ENCODE measurements around the gene MRPL14. TPM values are rescaled to one million over a fixed set of nuclear protein-coding genes. Genes with fewer than 3 reads are reported as not detected.

The MRPL14 gene
- total RNA-seq, 6 experiments from 2014 or later = 50.9 to 64.2 (median 56.0) TPM

GRCh38 chr6:44086931-44087574 lies 40.2 kb downstream of the MRPL14 start:
- Mint-ChIP-seq H3K36me3 (ENCODE audit: low read depth) (no peaks in the 10 kb centered on the region), H3K27ac (no peak overlapping the region), H3K9me3 (no peaks in the 10 kb centered on the region), H3K27me3 (ENCODE audit: insufficient read depth) (no peaks in the 10 kb centered on the region), H3K4me3 (no peak overlapping the region), H3K4me1 (ENCODE audit: low read depth) (peaks cover under 1% of the 10 kb centered on the region; the same call in 1 of the 2 replicates)
- TF ChIP-seq CTCF (IDR thresholded peaks at IDR 0.05) = no peak
- no peak for DNase-seq

- H3K27ac Mint-ChIP-seq = no peak overlapping the region
- no peaks in the 10 kb centered on the region for H3K9me3 Mint-ChIP-seq
- H3K36me3 Mint-ChIP-seq (ENCODE audit: low read depth) = no peaks in the 10 kb centered on the region
- DNase-seq = no peak
- H3K4me3 Mint-ChIP-seq = no peak overlapping the region
- TF ChIP-seq CTCF (IDR thresholded peaks at IDR 0.05) = no peak
- H3K27me3 Mint-ChIP-seq (ENCODE audit: insufficient read depth) = no peaks in the 10 kb centered on the region
- H3K4me1 Mint-ChIP-seq (ENCODE audit: low read depth) = no peaks in the 10 kb centered on the region
Observed at GRCh38 chr6:44085219-44085618, 42.0 kb downstream of the MRPL14 start.

GRCh38 chr6:44084231-44085014 lies 42.8 kb downstream of the MRPL14 start:
- H3K4me1 Mint-ChIP-seq (ENCODE audit: low read depth) = no peaks in the 10 kb centered on the region
- H3K27me3 Mint-ChIP-seq (ENCODE audit: insufficient read depth) = no peaks in the 10 kb centered on the region
- TF ChIP-seq CTCF (IDR thresholded peaks at IDR 0.05) = no peak
- no peak overlapping the region for H3K27ac Mint-ChIP-seq
- no peak for DNase-seq
- H3K9me3 Mint-ChIP-seq = no peaks in the 10 kb centered on the region
- H3K4me3 Mint-ChIP-seq = no peak overlapping the region
- H3K36me3 Mint-ChIP-seq (ENCODE audit: low read depth) = no peaks in the 10 kb centered on the region

- TF ChIP-seq CTCF (IDR thresholded peaks at IDR 0.05) = no peak
- H3K9me3 Mint-ChIP-seq = no peaks in the 10 kb centered on the region
- no peak overlapping the region for H3K4me3 Mint-ChIP-seq
- H3K36me3 Mint-ChIP-seq (ENCODE audit: low read depth) = no peaks in the 10 kb centered on the region
- H3K27ac Mint-ChIP-seq = no peak overlapping the region
- DNase-seq = no peak
- no peaks in the 10 kb centered on the region; the same call in 1 of the 2 replicates for H3K27me3 Mint-ChIP-seq (ENCODE audit: insufficient read depth)
- H3K4me1 Mint-ChIP-seq (ENCODE audit: low read depth) = no peaks in the 10 kb centered on the region
Observed at GRCh38 chr6:44082872-44083321, 44.4 kb downstream of the MRPL14 start.

- Mint-ChIP-seq H3K4me1 (ENCODE audit: low read depth) (no peaks in the 10 kb centered on the region), H3K27me3 (ENCODE audit: insufficient read depth) (no peaks in the 10 kb centered on the region; the same call in 1 of the 2 replicates), H3K27ac (no peak overlapping the region), H3K9me3 (no peaks in the 10 kb centered on the region), H3K4me3 (no peak overlapping the region), H3K36me3 (ENCODE audit: low read depth) (no peaks in the 10 kb centered on the region)
- TF ChIP-seq CTCF (IDR thresholded peaks at IDR 0.05) = no peak
- DNase-seq = no peak
Observed at GRCh38 chr6:44081753-44082152, 45.5 kb downstream of the MRPL14 start.

Data from HFFc6 (cell line).